Endothelial cell of umbilical vein (primary cell): ENCODE results near the gene AHRR.

ENCODE experiments used
- CTCF ChIP-seq, 2 donors: IDR thresholded peaks; 1 replicate in 1 of 2; 2 replicates in 1 of 2; pipeline ENCODE4 v1.5.1; 2011; ENCODE audit warnings: low read length in 2 of 2, mild to moderate bottlenecking in 2 of 2, moderate library complexity in 2 of 2, control low read depth in 1 of 2, inconsistent platforms in 1 of 2, low read depth in 1 of 2; ENCODE audit not compliant: insufficient read depth in 1 of 2; ENCODE audit errors: extremely low read depth in 1 of 2
- EZH2 ChIP-seq: IDR thresholded peaks from 2 replicates; pipeline ENCODE4 v1.6.1; 2012; ENCODE audit warnings: borderline replicate concordance, low read depth, mild to moderate bottlenecking, moderate library complexity, low read length, inconsistent platforms; ENCODE audit not compliant: severe bottlenecking
- MAX ChIP-seq: IDR thresholded peaks from 2 replicates; pipeline ENCODE4 v1.6.1; 2011; ENCODE audit not compliant: insufficient read depth, insufficient read length
- POLR2A ChIP-seq: IDR thresholded peaks from 2 replicates; pipeline ENCODE4 v1.6.1; 2012; ENCODE audit warnings: low read depth, mild to moderate bottlenecking, control low read depth, low read length
- POLR2AphosphoS5 ChIP-seq: IDR thresholded peaks from 2 replicates; pipeline ENCODE4 v1.6.1; 2012; ENCODE audit warnings: low read depth, mild to moderate bottlenecking, control low read depth, low read length, moderate library complexity; ENCODE audit not compliant: insufficient read depth

- no peak for TF ChIP-seq CTCF (IDR thresholded peaks at IDR 0.05; ENCODE audit: extremely low read depth in 1 of 2, insufficient read depth in 1 of 2, low read depth in 1 of 2, low read length in 2 of 2)
- TF ChIP-seq MAX = no peak
- no peak for TF ChIP-seq EZH2
- TF ChIP-seq POLR2AphosphoS5 = no peak
- no peak for TF ChIP-seq POLR2A
Observed at GRCh38 chr5:316210-317085, 5.1 kb upstream of the AHRR start.
